Bronchial smooth muscle cell (primary cell): ENCODE data around the gene KATNIP. TPM values are rescaled to one million over a fixed set of nuclear protein-coding genes. Genes with fewer than 3 reads are reported as not detected.

Source experiments
- total RNA-seq: library from RNA; depleted of rRNA; stranded (reverse); fragments of >200 nt; gene quantifications from 2 replicates; pipeline ENCODE4 v1.2.1, GENCODE V29; 2014

KATNIP gene
- 18.8 and 20.3 TPM in 2 replicates for total RNA-seq

GRCh38 chr16:27549746-27550581 is at the start of gene KATNIP, which contains the start of gene GTF3C1:
KATNIP (plus strand) TSS chr16:27550144; CDS start chr16:27550171, 27 bp downstream.
GTF3C1 (minus strand) TSS chr16:27549913; CDS start chr16:27549890, 23 bp downstream.

Other genes starting within 250 kb of the KATNIP start
- 6.3 and 9.9 TPM in 2 replicates for gene IL4R, start 236.2 kb upstream of the KATNIP start, total RNA-seq
- gene IL21R, start 148.0 kb upstream of the KATNIP start, total RNA-seq, result 1.4 and 2.6 TPM in 2 replicates
- 79.9 and 93.9 TPM in 2 replicates for gene GTF3C1, start 231 bp upstream of the KATNIP start, total RNA-seq